ENCODE measurements around the gene TEDC1.
A peak's percentile ranks its signal among the peaks of the same experiment; 100 is the strongest.

TEDC1 gene

GRCh38 chr14:105473033-105473676, 17.9 kb upstream of the TEDC1 start:
- H3K36me3 Mint-ChIP-seq (ENCODE audit: insufficient read depth): peaks cover 10% of the 10 kb centered on the region

GRCh38 chr14:105473677-105474482, 17.2 kb upstream of the TEDC1 start:
- DNase-seq (ENCODE audit: low spot score in 2 of 2): no peak
- Mint-ChIP-seq H3K27me3 (no peaks in the 10 kb centered on the region), H3K36me3 (ENCODE audit: insufficient read depth) (peaks cover 10% of the 10 kb centered on the region), H3K4me3 (peak overlapping the region; percentile 78), H3K27ac (ENCODE audit: low read depth) (no peak overlapping the region), H3K9me3 (no peaks in the 10 kb centered on the region), H3K4me1 (peaks cover 10% of the 10 kb centered on the region)
- peak; percentile 59 for ATAC-seq (replicated peaks; ENCODE audit: extremely low read depth, poor library complexity, severe bottlenecking)

More at GRCh38 chr14:105473033-105473676, 17.9 kb upstream of the TEDC1 start:
- H3K27ac Mint-ChIP-seq (ENCODE audit: low read depth): no peak overlapping the region
- DNase-seq (ENCODE audit: low spot score in 2 of 2): no peak
- H3K27me3 Mint-ChIP-seq: no peaks in the 10 kb centered on the region
- no peak for ATAC-seq (replicated peaks; ENCODE audit: extremely low read depth, poor library complexity, severe bottlenecking)
- H3K9me3 Mint-ChIP-seq: no peaks in the 10 kb centered on the region
- peaks cover 10% of the 10 kb centered on the region for H3K4me1 Mint-ChIP-seq
- peak overlapping the region; percentile 78 for H3K4me3 Mint-ChIP-seq

GRCh38 chr14:105474483-105475268, 16.4 kb upstream of the TEDC1 start, which contains the start of gene CRIP2:
Gene CRIP2 (plus strand): TSS chr14:105474821. CDS start chr14:105474863, 42 bp downstream.
- peak within 1 kb of the TSS; percentile 78 for H3K4me3 Mint-ChIP-seq

GRCh38 chr14:105475269-105476096, 15.6 kb upstream of the TEDC1 start:
- Mint-ChIP-seq H3K27ac (ENCODE audit: low read depth) (no peak overlapping the region), H3K9me3 (no peaks in the 10 kb centered on the region), H3K36me3 (ENCODE audit: insufficient read depth) (peaks cover 17% of the 10 kb centered on the region), H3K4me1 (peaks cover 19% of the 10 kb centered on the region), H3K4me3 (peak overlapping the region; percentile 38), H3K27me3 (no peaks in the 10 kb centered on the region)
- no peak for DNase-seq (ENCODE audit: low spot score in 2 of 2)
- ATAC-seq (replicated peaks; ENCODE audit: extremely low read depth, poor library complexity, severe bottlenecking): no peak

More at GRCh38 chr14:105474483-105475268, 16.4 kb upstream of the TEDC1 start, which contains the start of gene CRIP2:
- DNase-seq (ENCODE audit: low spot score in 2 of 2): no peak
- Mint-ChIP-seq H3K27ac (ENCODE audit: low read depth) (no peak within 1 kb of the TSS), H3K27me3 (no peaks in the 10 kb centered on the region), H3K4me1 (peaks cover 11% of the 10 kb centered on the region), H3K36me3 (ENCODE audit: insufficient read depth) (peaks cover 12% of the 10 kb centered on the region), H3K9me3 (no peaks in the 10 kb centered on the region)
- ATAC-seq (replicated peaks; ENCODE audit: extremely low read depth, poor library complexity, severe bottlenecking): peak; percentile 22

GRCh38 chr14:105476097-105476830, 14.8 kb upstream of the TEDC1 start:
- peaks cover 26% of the 10 kb centered on the region for H3K4me1 Mint-ChIP-seq
- H3K27ac Mint-ChIP-seq (ENCODE audit: low read depth): no peak overlapping the region
- ATAC-seq (replicated peaks; ENCODE audit: extremely low read depth, poor library complexity, severe bottlenecking): no peak
- peak overlapping the region; percentile 38 for H3K4me3 Mint-ChIP-seq
- H3K9me3 Mint-ChIP-seq: no peaks in the 10 kb centered on the region
- H3K36me3 Mint-ChIP-seq (ENCODE audit: insufficient read depth): peaks cover 24% of the 10 kb centered on the region
- DNase-seq (ENCODE audit: low spot score in 2 of 2): no peak
- no peaks in the 10 kb centered on the region for H3K27me3 Mint-ChIP-seq

- H3K4me1 Mint-ChIP-seq: peaks cover 31% of the 10 kb centered on the region
- no peak for DNase-seq (ENCODE audit: low spot score in 2 of 2)
- peaks cover 32% of the 10 kb centered on the region for H3K36me3 Mint-ChIP-seq (ENCODE audit: insufficient read depth)
- H3K4me3 Mint-ChIP-seq: peak overlapping the region; percentile 72
- H3K27me3 Mint-ChIP-seq: no peaks in the 10 kb centered on the region
- ATAC-seq (replicated peaks; ENCODE audit: extremely low read depth, poor library complexity, severe bottlenecking): no peak
- H3K9me3 Mint-ChIP-seq: no peaks in the 10 kb centered on the region
- H3K27ac Mint-ChIP-seq (ENCODE audit: low read depth): peak overlapping the region; percentile 93
Observed at GRCh38 chr14:105476831-105477659, 14.0 kb upstream of the TEDC1 start.

- Mint-ChIP-seq H3K4me3 (peak overlapping the region; percentile 72), H3K36me3 (ENCODE audit: insufficient read depth) (peaks cover 38% of the 10 kb centered on the region), H3K4me1 (peaks cover 39% of the 10 kb centered on the region), H3K9me3 (no peaks in the 10 kb centered on the region), H3K27ac (ENCODE audit: low read depth) (peak overlapping the region; percentile 93), H3K27me3 (no peaks in the 10 kb centered on the region)
- peak; percentile 46 to 65 for DNase-seq (ENCODE audit: low spot score in 2 of 2)
- ATAC-seq (replicated peaks; ENCODE audit: extremely low read depth, poor library complexity, severe bottlenecking): peak; percentile 12
Observed at GRCh38 chr14:105477660-105478397, 13.2 kb upstream of the TEDC1 start.

GRCh38 chr14:105478398-105479251, 12.4 kb upstream of the TEDC1 start:
- Mint-ChIP-seq H3K9me3 (no peaks in the 10 kb centered on the region), H3K4me1 (peaks cover 39% of the 10 kb centered on the region), H3K4me3 (no peak overlapping the region), H3K36me3 (ENCODE audit: insufficient read depth) (peaks cover 36% of the 10 kb centered on the region), H3K27me3 (no peaks in the 10 kb centered on the region), H3K27ac (ENCODE audit: low read depth) (peak overlapping the region; percentile 95)
- no peak for ATAC-seq (replicated peaks; ENCODE audit: extremely low read depth, poor library complexity, severe bottlenecking)
- no peak for DNase-seq (ENCODE audit: low spot score in 2 of 2)

- peak overlapping the region; percentile 77 for H3K4me3 Mint-ChIP-seq
- H3K36me3 Mint-ChIP-seq (ENCODE audit: insufficient read depth): peaks cover 36% of the 10 kb centered on the region
- H3K27me3 Mint-ChIP-seq: no peaks in the 10 kb centered on the region
- H3K9me3 Mint-ChIP-seq: no peaks in the 10 kb centered on the region
- peak overlapping the region; percentile 95 for H3K27ac Mint-ChIP-seq (ENCODE audit: low read depth)
- peaks cover 45% of the 10 kb centered on the region for H3K4me1 Mint-ChIP-seq
- no peak for DNase-seq (ENCODE audit: low spot score in 2 of 2)
- no peak for ATAC-seq (replicated peaks; ENCODE audit: extremely low read depth, poor library complexity, severe bottlenecking)
Observed at GRCh38 chr14:105479431-105480158, 11.5 kb upstream of the TEDC1 start.

Data from central memory CD8-positive, alpha-beta T cell (primary cell).